T-helper 2 cell treated with Interferon-gamma antibody and Interleukin-4, amounts not matched to agents 100 ng/mL and 5 ng/mL, for 36 hours (primary cell): ENCODE results near the gene TSPAN33. TPM values are rescaled to one million over a fixed set of nuclear protein-coding genes. Genes with fewer than 3 reads are reported as not detected.

Experiments used
- intact Hi-C: fragments of 100-400 bp; cut with micrococcal nuclease; formaldehyde crosslinking; loops from one replicate; pipeline ENCODE4 v1.15.1; 2023
- total RNA-seq: library from RNA; stranded (reverse); gene quantifications from 2 replicates; pipeline ENCODE4 v1.2.3, GENCODE V29; 2022

Gene TSPAN33
- total RNA-seq, 1 donor from 2014 or later, result 2.7 TPM

GRCh38 chr7:129134356-129134987 lies 10.0 kb upstream of the TSPAN33 start:
- intact Hi-C loops, result no loop called here

GRCh38 chr7:129136887-129137642 lies 7.4 kb upstream of the TSPAN33 start:
- intact Hi-C loops, result no loop called here

GRCh38 chr7:129143724-129144094 lies 798 bp upstream of the TSPAN33 start:
- intact Hi-C loops, result no loop called here

- intact Hi-C loops, result no loop called here
Observed at GRCh38 chr7:129144834-129145668, 544 bp downstream of the TSPAN33 start.

GRCh38 chr7:129146237-129146979 lies 1.9 kb downstream of the TSPAN33 start:
- intact Hi-C loops, result no loop called here

- intact Hi-C loops, result no loop called here
Observed at GRCh38 chr7:129147731-129148130, 3.2 kb downstream of the TSPAN33 start.

- intact Hi-C loops, result no loop called here
Observed at GRCh38 chr7:129149511-129149910, 5.0 kb downstream of the TSPAN33 start.

GRCh38 chr7:129150199-129150996 lies 5.9 kb downstream of the TSPAN33 start:
- intact Hi-C loops, result no loop called here

GRCh38 chr7:129157651-129158050 lies 13.1 kb downstream of the TSPAN33 start:
- intact Hi-C loops, result no loop called here

- intact Hi-C loops, result no loop called here
Observed at GRCh38 chr7:129159539-129159938, 15.0 kb downstream of the TSPAN33 start.

- intact Hi-C loops, result no loop called here
Observed at GRCh38 chr7:129160161-129160905, 15.8 kb downstream of the TSPAN33 start.

- intact Hi-C loops, result no loop called here
Observed at GRCh38 chr7:129161524-129162225, 17.2 kb downstream of the TSPAN33 start.

- intact Hi-C loops, result no loop called here
Observed at GRCh38 chr7:129162732-129163131, 18.2 kb downstream of the TSPAN33 start.

GRCh38 chr7:129163875-129164544 lies 19.5 kb downstream of the TSPAN33 start:
- intact Hi-C loops, result loop anchor here (2.0 kb wide), 1 partner anchor 47 kb away; no protein-coding TSS in a partner anchor

- intact Hi-C loops, result no loop called here
Observed at GRCh38 chr7:129166745-129167144, 22.2 kb downstream of the TSPAN33 start.

GRCh38 chr7:129167817-129168216 lies 23.3 kb downstream of the TSPAN33 start:
- intact Hi-C loops, result no loop called here

- intact Hi-C loops, result no loop called here
Observed at GRCh38 chr7:129168231-129169021, 23.9 kb downstream of the TSPAN33 start.

GRCh38 chr7:129169171-129169671 lies 24.7 kb downstream of the TSPAN33 start:
- intact Hi-C loops, result no loop called here
